Smooth muscle cell of the pulmonary artery (primary cell): Measurements from ENCODE around the gene HERC5. TPM values are rescaled to one million over a fixed set of nuclear protein-coding genes. Genes with fewer than 3 reads are reported as not detected.

Experiments used
- total RNA-seq: library from RNA; depleted of rRNA; stranded (reverse); fragments of >200 nt; gene quantifications from 2 replicates; pipeline ENCODE4 v1.2.3, GENCODE V29; 2014

HERC5 gene
- total RNA-seq, result 1.7 and 1.8 TPM in 2 replicates

DNA sequence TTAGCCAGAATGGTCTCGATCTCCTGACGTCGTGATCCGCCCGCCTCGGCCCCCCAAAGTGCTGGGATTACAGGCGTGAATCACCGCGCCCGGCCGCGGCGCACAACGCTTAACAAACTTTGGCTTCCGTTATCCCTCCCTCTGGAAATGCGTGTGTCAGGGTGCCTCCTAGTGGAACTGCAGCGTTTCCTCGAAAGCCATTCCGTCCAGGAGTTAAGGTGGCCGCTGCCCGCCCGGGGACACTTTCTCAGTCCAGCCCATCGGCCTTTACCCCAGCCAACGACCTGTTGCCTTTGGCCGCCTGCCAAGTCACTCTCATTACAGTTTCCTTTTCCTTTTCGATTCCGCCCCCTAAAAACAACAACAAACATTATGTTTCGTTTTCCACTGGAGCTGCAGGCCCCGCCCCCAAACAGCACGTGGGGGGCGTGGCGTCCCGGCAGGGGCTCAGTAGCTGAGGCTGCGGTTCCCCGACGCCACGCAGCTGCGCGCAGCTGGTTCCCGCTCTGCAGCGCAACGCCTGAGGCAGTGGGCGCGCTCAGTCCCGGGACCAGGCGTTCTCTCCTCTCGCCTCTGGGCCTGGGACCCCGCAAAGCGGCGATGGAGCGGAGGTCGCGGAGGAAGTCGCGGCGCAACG, at the start of gene HERC5:
Gene HERC5, plus strand, starts transcription at position 450 of the 637 bp plus-strand sequence. Its CDS starts 151 bp downstream, at position 601.

DNA sequence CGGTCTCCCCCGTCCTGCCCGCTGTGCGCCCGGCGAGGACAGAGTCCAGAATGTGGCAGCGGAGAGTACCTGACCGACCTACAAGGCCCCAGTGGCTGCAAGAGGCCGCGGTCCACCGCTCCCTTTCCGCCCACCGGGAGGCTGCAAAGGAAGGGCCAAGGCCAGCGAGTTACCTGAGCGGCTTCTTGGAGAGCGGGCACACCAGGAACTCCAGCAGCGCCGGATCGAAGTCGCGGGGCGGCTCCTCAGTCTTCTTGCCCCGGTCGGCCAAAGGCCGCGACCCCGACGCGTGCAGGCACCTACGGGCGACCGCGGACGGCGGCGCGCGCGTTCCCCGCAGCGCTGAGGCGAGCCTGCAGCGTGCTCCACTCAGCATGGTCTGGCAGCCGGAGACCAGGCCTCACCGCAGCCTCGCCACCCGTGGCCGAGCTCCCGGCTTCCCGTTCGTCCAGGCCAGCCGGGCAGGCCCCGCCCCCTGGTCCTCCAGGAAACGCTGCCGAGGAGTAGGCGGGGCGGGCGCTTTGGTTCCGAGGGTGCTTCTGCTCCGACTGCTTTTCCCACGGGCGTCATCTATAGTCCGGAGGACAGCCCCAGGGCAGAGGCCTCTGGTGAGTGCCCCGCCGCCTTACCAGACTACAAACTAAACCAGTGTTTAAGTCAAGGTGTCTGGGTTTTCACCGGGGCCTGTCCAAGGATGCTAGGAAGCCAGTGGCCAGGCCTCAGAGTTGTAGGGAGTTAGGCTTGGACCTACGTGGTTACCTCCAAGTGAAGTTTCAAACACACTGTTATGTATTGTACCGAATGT, 66.6 kb downstream of the HERC5 start, which contains the start of gene PYURF:
Gene PYURF, minus strand, starts transcription at position 452 of the 805 bp plus-strand sequence. Its CDS starts 76 bp downstream, at position 376.

Other genes with a start within 250 kb of the HERC5 start
- gene PPM1K, start 172.6 kb upstream of the HERC5 start, total RNA-seq, result 18.9 and 19.2 TPM in 2 replicates
- 8.1 and 8.7 TPM in 2 replicates for gene HERC6, start 78.3 kb upstream of the HERC5 start, total RNA-seq
- 69.9 and 78.4 TPM in 2 replicates for gene PYURF, start 66.7 kb downstream of the HERC5 start, total RNA-seq
- 22.0 and 24.9 TPM in 2 replicates for gene HERC3, start 135.4 kb downstream of the HERC5 start, total RNA-seq
- 7.8 and 9.1 TPM in 2 replicates for gene NAP1L5, start 240.7 kb downstream of the HERC5 start, total RNA-seq